Gastroesophageal sphincter (tissue), 3 donors: ENCODE results near the gene RASGRP1.

Experiments used
- POLR2A ChIP-seq, 2 donors: fragments of 450-650 bp; IDR thresholded peaks; one replicate each; pipeline ENCODE4 v1.6.1; 2017; ENCODE audit warnings: antibody characterized with exemption in 2 of 2, mild to moderate bottlenecking in 2 of 2, moderate library complexity in 1 of 2
- TF ChIP-seq, protein P1 (sequence below), 4 experiments: fragments of 200-600 bp in 2 of 4; fragments of 450-650 bp in 2 of 4; sonication (generic) in 1 of 4; IDR thresholded peaks; one replicate each; pipeline ENCODE4 v1.5.1; 2017 to 2019; ENCODE audit warnings: antibody characterized with exemption in 4 of 4, mild to moderate bottlenecking in 2 of 4, moderate library complexity in 2 of 4

DNA sequence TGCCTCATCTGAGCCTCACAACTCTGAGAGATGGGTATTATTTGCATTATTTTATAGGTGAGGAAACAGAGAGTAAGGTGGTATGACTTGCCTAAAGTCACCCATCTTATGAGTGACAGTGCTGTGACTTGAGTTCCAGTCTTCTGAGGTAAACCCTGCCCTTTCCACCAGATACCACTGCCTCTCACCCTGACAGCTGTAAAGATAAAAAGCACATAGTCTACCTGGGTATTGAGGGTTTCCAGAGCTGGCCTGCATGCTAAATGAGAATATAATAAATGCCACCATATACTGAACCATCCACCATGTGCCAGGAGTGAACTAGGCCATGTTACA lies 25.6 kb downstream of the RASGRP1 start:
- no peak for TF ChIP-seq POLR2A (IDR thresholded peaks at IDR 0.05)
- TF ChIP-seq, protein P1, sequence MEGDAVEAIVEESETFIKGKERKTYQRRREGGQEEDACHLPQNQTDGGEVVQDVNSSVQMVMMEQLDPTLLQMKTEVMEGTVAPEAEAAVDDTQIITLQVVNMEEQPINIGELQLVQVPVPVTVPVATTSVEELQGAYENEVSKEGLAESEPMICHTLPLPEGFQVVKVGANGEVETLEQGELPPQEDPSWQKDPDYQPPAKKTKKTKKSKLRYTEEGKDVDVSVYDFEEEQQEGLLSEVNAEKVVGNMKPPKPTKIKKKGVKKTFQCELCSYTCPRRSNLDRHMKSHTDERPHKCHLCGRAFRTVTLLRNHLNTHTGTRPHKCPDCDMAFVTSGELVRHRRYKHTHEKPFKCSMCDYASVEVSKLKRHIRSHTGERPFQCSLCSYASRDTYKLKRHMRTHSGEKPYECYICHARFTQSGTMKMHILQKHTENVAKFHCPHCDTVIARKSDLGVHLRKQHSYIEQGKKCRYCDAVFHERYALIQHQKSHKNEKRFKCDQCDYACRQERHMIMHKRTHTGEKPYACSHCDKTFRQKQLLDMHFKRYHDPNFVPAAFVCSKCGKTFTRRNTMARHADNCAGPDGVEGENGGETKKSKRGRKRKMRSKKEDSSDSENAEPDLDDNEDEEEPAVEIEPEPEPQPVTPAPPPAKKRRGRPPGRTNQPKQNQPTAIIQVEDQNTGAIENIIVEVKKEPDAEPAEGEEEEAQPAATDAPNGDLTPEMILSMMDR (IDR thresholded peaks at IDR 0.05) = no peak
